HepG2 (cell line): ENCODE results near the gene ERRFI1.

Experiments
- AFF4 ChIP-seq: sonication (generic); formaldehyde crosslinking; IDR thresholded peaks from 2 replicates; pipeline ENCODE4 v1.4.0; 2020; ENCODE audit warnings: missing genetic modification reagents
- CENPBD1 ChIP-seq: sonication (generic); formaldehyde crosslinking; IDR thresholded peaks from 2 replicates; pipeline ENCODE4 v1.8.0; 2022; ENCODE audit warnings: missing genetic modification reagents, low read depth, mild to moderate bottlenecking, borderline replicate concordance
- CTCF ChIP-seq: sonication (generic); formaldehyde crosslinking; IDR thresholded peaks from 2 replicates; pipeline ENCODE4 v1.5.0; 2020; ENCODE audit warnings: mild to moderate bottlenecking, missing genetic modification reagents, moderate library complexity
- FOSL1 ChIP-seq: sonication (generic); formaldehyde crosslinking; IDR thresholded peaks from 2 replicates; pipeline ENCODE4 v1.9.0; 2021; ENCODE audit warnings: missing genetic modification reagents, borderline replicate concordance
- KLF16 ChIP-seq, 2 experiments: sonication (generic) in 1 of 2; formaldehyde crosslinking in 1 of 2; IDR thresholded peaks; 2 replicates each; pipeline versions ENCODE4 v1.6.1 to v1.8.0; 2016 to 2023; ENCODE audit warnings: missing genetic modification reagents in 2 of 2, missing compliant biosample characterization in 1 of 2
- POLR2A ChIP-seq, 2 experiments: IDR thresholded peaks; 2 replicates each; pipeline ENCODE4 v1.6.1; 2011; ENCODE audit warnings: low read depth in 2 of 2, low read length in 2 of 2, mild to moderate bottlenecking in 1 of 2, moderate library complexity in 1 of 2; ENCODE audit not compliant: insufficient read depth in 1 of 2
- RBAK ChIP-seq: sonication (generic); formaldehyde crosslinking; IDR thresholded peaks from 2 replicates; pipeline ENCODE4 v1.5.1; 2020; ENCODE audit warnings: mild to moderate bottlenecking, missing genetic modification reagents
- REL ChIP-seq: sonication (generic); formaldehyde crosslinking; conservative IDR thresholded peaks from 2 replicates; pipeline ENCODE4 v1.8.0; 2022; ENCODE audit warnings: mild to moderate bottlenecking, missing genetic modification reagents, moderate library complexity
- TBL1XR1 ChIP-seq: fragments of 150-350 bp; IDR thresholded peaks from 2 replicates; pipeline ENCODE4 v1.6.1; 2014; ENCODE audit warnings: borderline replicate concordance, low read length; ENCODE audit not compliant: partially characterized antibody
- XRCC5 ChIP-seq: fragments of 200-400 bp; formaldehyde crosslinking; optimal IDR thresholded peaks from 2 replicates; pipeline ENCODE3; 2017; ENCODE audit warnings: mild to moderate bottlenecking, low read length
- ZFP36 ChIP-seq: fragments of 150-350 bp; IDR thresholded peaks from 2 replicates; pipeline ENCODE4 v1.6.1; 2018; ENCODE audit warnings: borderline replicate concordance, low read length, low read depth; ENCODE audit not compliant: partially characterized antibody
- ZNF232 ChIP-seq: sonication (generic); formaldehyde crosslinking; IDR thresholded peaks from 2 replicates; pipeline ENCODE4 v1.4.0; 2020; ENCODE audit warnings: missing genetic modification reagents, borderline replicate concordance
- ZNF362 ChIP-seq: sonication (generic); formaldehyde crosslinking; IDR thresholded peaks from 2 replicates; pipeline ENCODE4 v1.4.0; 2020; ENCODE audit warnings: missing genetic modification reagents, mild to moderate bottlenecking, borderline replicate concordance

- TF ChIP-seq REL (CRISPR knock-in tag) (no peak), CTCF (CRISPR knock-in tag) (no peak), ZNF232 (CRISPR knock-in tag) (no peak), ZFP36 (no peak), XRCC5 (no peak), CENPBD1 (no peak), FOSL1 (CRISPR knock-in tag) (no peak), ZNF362 (CRISPR knock-in tag) (no peak), RBAK (CRISPR knock-in tag) (no peak), TBL1XR1 (no peak), AFF4 (CRISPR knock-in tag) (no peak), KLF16 (CRISPR knock-in tag; IDR thresholded peaks at IDR 0.05) (no peak), POLR2A (IDR thresholded peaks at IDR 0.05; ENCODE audit: insufficient read depth in 1 of 2, low read depth in 2 of 2, low read length in 2 of 2) (no peak)
These were observed 33.1 kb upstream of the ERRFI1 start for GRCh38 chr1:8059161-8059622.
